T-helper 22 cell (primary cell): ENCODE measurements around the gene MYO1H.
"Not testable (repeated sequence)": the region's sequence is repeated elsewhere in the genome, so short reads cannot be mapped to it uniquely, and the experiment has no call there.

ENCODE experiments used
- DNase-seq: peaks from one replicate; pipeline ENCODE4 v3.0.0-alpha.2; 2020; ENCODE audit warnings: low read depth

Gene MYO1H

DNA sequence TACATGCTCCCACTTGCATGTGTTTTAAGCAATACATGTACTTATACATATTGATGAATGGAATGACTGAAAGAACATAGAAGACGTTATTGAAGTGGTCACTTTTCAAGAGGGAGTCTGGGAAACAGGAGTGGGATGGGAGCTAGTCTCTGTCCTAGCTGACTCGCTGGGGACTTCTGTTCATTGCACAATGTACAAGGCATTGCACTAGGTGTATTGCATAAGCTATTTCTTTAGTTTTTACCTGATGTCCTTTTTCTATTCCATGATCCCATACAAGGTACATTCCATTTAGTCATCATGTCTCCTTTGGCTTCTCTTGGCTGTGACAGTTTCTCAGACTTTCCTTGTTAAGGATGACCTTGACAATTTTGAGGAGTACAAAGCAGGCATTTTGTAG, 4.0 kb upstream of the MYO1H start:
- DNase-seq: no peak

DNA sequence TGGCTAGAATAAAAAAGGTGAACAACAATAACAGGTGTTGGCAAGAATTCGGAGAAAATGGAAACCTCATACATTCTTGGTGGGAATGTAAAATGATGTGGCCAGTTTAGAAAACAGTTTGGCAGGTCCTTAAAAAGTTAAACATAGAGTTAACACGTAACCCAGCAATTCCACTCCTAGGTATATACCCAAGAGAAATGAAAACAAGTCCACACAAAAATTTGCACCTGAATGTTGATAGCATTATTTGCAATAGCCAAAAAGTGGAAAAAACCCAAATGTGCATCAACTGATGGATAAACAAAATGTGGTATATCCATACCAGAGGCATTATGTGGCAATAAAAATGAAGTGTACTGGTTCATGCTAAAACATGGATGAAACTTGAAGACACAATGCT, 2.3 kb upstream of the MYO1H start:
- DNase-seq: no peak

DNA sequence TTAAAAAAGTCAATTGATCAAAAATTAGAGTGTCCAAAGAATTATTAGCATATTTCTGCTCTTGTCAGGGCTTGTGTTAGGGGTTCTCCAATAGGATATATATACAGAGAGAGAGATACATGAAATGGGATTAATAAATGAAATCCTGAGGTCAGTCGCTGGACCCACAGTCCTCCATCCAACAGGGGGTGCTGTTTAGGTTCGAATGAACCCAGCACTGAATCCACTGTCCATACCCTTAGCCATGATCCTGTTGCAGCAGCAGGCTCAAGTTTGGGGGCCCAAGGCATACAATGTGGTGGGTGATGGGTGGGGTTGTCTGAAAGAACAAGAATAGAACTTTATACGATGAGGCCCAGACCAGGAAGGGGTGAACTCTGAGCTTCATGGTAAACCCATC, 780 bp upstream of the MYO1H start:
- DNase-seq: no peak

DNA sequence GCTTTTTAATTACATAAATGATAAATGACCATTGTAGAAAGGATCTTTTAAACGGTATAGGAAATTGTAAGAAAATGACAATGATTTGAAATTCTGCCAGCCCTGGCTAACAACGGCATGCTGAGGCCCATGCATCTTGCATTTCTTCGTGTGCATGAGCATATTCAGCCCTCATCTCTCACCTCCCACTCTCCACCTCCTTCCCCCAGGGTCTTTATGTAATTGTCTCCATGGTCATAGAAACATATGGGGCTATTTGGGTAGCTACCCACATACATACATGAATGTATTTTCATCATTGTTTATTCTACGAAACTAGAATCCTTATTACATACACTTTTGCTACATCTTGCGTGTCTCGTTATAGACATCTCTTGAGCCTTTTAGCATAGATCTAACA, 4.5 kb downstream of the MYO1H start:
- DNase-seq: no peak

DNA sequence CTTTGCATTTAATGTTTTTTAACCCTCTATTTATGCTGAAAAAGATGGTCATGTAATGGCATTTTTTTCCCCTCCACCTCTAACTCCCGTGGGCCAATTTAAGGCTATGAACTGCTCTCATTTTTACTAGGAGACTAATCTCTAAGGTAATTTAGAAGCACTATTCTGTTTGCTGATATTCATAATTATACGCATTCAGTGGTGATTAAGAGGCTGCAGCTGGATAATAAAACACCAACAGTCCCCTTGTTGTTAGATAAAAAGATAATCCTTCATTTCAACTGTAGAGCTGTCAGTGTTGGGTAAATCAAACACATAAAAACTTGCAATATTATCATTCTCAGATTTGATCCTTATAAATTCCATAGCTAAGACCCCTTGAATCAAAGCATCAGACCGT, 8.9 kb downstream of the MYO1H start:
- DNase-seq: no peak

DNA sequence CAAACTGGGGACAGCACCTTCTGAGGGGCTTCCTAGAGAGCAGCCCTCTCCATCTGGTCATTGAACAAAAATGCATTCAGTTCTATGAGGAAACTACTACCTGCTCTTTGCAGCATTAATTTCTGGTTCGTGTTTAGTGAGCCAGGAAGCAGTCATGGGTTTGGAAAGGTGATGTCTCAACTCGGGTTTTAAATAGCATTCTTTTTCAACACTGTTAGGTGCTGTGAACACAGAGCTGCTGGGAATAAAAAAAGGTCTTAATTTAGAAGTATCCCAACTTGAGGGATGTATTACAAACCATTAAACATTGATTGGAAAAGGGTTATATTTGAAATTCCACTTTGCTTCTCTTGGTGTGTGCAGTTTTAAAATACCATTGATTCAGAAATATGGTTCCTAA, 9.3 kb downstream of the MYO1H start:
- DNase-seq: no peak

DNA sequence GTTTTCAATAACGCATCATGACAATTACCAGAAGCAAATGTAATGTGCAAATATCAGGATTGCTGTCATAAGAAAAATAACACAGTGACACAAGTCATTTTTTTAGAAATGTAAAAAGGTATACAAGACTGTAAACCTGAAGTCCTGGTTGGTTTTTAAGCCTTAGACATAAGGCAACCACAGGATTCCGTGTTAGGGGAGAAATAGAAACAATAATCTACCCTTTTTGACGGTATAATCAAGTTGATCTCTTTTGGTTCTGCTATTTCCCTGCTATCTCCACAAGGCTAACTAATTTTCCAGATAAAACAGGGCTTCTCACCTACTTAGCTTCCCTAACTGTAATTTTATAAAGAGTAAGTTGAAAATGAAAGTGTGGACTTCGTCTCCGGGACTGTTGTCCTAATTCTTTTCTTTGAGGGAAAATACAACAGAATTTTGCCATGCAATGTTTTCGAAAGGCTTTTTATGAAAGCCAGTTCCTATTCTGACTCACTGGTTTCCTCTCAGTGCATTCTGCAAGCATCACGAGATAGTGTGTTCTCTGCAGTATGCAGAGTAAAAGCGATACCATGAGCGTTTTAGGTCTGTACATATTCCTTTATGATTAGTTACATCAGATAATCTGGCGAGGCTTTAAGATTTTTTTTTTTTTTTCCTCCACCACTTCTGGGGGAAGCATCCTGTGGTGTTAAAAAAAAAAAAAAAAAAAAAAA, 10.6 kb downstream of the MYO1H start:
- no peak for DNase-seq

DNA sequence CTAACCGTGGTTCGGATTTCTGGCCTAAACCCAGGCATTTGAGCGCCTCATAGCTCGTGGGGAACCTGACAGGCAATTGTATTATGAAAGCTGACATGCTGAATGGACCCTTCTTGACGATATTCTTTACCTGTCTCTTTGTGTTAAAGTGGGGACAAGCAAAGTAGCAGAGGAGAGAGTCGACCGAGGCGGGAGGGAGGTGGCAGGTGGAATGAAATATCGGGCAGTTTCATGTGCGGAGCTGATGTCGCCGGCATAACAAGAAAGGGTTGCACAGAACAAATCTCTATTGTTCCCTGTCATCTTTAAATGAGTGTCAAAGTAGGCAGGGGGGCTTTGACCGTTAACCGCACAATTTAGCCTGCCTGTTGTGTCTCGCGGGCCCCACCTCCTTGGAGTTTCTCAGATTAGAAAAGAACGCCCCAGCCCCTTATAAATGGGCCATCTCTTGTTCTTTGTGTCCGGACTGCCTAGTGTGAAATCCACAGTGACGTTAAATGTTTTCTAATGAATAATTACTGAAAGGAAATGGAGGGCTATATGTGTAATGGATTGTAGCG, 11.5 kb downstream of the MYO1H start:
- no peak for DNase-seq

DNA sequence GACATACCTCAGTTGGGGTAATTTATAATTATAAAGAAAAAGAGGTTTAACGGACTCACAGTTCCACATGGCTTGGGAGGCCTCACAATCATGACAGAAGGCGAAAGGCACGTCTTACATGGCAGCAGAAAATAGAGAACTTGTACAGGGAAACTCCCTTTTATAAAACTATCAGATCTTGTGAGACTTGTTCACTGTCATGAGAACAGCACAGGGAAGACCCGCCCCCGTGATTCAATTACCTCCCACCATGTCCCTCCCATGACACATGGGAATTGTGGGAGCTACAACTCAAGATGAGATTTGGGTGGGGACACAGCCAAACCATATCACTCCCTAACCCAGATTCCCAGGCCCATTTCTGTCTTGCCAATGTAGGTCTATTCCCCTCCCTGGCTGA, 22.1 kb downstream of the MYO1H start:
- DNase-seq: no peak

DNA sequence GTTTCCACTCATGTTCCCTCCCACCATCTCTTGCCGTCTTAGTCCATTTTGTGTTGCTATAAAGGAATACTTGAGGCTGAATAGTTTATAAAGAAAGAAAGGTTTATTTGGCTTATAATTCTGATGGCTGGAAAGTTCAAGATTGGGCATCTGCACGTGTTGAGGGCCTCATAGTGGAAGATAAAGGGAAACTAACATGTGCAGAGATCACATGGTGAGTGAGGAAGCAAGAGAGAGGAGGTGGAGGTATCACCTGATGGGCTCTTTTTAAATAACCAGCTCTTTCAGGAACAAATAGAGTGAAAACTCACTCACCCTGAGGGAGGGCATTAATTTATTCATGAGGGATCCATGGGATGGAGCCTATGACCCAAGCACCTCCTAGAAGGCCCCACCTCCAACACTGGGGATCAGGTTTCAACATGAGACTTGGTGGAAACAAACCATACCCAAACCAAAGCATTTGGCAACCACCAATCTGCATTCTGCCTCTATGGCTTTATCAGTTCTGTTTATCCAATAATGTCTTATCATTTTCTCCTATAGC, 29.5 kb downstream of the MYO1H start:
- no peak for DNase-seq

DNA sequence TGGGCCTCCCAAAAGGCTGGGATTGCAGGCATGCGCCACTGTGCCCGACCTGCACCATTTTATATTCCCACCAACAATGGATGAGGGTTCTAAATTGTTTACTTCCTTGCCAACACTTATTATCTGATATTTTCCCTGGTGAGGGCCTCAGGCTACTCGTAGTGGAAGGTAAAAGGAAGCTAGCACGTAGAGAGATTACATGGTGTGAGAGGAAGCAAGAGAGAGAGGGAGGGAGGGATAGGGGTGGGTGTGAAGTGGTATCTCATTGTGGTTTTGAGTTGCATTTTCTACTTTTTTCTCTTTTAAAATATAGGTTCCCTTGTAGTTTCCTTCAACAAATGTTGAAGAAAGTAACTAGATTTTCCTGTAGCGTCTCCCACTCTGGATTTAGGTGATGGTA, 30.9 kb downstream of the MYO1H start:
- no peak for DNase-seq

DNA sequence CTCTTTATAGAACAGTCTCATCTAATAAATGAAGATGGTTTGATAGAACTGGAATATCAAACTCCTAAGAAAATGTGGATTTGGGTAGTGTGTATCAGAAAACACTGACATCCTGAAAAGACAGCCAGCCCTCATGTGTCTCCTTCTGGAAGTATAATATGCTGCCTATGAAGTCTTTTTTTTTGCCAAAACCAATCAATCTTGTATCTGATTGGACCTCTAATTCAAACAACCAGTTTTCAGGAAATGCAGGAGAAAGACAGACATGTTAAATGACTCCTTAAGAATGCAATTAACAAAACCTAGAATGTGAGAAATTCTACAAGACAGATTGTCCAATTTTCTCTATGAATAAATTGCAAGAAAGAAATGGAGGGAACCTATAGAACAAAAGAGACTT, 34.3 kb downstream of the MYO1H start:
- no peak for DNase-seq

DNA sequence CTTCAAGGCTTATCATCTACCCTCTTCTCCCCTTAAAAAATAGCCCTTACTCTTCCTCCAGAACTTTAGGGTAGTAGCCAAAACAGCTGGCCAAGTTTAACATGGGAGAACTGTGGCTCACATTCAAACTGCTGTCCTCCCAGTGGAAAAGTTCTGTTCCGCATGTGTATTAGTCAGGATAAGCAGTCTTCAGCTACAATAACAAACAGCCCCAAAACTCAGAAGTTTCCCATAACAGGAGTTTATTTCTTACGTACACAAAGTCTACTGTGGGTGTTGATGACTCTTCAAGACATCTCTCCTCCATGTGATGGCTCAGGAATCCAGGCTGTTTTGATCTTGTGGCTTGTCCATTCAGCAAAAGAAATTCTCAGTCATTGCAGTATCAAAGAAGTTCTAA, 35.5 kb downstream of the MYO1H start:
- no peak for DNase-seq

DNA sequence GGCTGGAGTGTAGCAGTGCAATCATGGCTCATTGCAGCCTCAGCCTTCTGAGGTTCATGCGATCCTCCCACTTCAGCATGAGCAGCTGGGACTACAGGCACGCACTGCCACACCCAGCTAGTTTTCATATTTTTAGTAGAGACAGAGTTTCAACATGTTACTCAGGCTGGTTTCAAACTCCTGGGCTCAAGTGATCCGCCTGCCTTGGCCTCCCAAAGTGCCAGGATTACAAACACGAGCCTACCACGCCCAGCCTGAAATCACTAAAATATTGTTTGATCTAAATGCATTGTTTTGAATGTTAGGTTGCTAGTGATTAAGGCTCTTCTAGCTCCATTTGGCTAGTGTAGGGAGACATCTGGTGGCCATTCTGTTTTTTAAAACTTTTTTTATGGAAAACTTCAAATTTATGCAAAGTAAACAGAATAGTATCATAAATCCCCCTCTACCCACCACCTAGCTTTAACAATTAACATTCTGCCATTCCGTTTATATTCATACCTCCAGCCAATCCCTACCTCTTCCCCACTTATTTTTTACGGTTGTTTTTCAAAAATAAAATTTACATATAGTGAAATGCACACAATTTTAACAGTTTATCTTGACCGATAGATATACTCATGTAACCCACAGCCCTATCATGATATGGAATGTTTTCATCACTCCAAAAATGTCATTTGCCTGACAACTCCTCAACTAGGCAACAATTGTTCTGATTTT, 37.8 kb downstream of the MYO1H start:
- DNase-seq: no peak

DNA sequence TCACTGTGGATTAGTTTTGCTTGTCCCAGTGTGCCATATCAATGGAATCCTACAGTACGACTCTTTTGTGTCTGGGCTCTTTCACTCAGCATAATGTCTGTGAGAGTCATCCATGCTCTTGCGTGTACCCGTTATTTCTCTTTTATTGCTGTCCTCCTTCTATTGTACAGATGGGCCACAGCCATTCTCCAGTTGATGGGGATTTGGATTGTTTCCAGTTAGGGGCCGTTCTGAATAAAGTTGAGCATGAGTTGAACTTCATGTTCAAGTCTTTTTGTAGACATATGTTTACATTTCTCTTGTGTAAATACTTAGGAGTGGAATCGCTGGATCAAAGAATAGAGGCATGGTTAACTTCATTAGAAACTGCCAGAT, 38.3 kb downstream of the MYO1H start:
- DNase-seq: no peak

DNA sequence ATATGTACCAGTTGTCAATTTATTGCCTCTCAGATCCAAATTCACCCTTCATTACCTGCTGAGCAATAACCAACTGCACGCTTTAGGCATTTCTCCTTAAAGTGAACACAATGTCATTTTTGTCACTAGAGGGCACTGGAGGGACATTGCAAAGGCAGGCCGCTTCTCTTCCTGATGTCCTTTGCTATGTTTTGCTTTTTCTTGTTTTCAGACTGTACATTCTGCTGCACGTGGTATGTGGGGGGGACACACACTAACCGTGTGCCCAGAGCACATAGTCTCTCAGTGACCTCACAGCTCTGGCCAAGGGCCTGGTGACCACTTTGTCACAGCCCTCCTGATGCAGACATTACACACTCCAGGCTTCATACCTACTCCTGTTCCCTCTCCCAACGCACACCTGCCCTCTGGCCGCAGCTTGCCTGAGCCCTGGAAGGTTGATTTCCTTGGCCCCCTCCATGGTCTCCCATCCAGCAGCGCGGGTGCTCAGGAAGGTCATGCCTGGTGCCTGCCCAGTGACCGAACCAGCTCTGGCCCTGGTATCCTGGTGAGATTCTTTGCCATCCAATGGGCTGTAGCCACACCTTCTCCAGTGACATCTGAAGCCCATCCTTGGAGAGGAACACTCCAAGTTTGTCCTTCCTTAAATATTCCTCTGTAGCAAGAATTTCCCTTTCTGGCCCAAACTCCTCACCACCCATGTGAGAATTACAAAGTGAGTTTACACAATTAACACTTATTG, 39.9 kb downstream of the MYO1H start:
- DNase-seq: no peak

DNA sequence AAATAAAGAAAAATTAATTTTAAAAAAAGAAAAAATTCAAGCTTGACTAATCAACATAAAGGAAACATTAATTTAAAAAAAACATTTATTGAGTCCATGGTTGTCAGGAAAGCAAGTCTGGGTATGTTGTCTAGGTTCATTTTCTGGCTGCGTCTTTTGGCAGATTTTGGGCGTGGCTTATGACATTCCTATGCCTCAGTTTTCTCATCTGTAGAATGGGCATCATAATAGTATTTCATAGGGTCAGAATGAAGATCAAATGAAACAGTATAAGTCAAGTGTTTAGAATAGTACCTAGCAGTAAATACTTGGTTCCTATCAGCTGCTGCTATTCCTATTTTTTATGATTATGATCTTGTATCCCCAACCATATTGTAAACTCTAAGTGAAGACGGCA, 40.5 kb downstream of the MYO1H start:
- no peak for DNase-seq

DNA sequence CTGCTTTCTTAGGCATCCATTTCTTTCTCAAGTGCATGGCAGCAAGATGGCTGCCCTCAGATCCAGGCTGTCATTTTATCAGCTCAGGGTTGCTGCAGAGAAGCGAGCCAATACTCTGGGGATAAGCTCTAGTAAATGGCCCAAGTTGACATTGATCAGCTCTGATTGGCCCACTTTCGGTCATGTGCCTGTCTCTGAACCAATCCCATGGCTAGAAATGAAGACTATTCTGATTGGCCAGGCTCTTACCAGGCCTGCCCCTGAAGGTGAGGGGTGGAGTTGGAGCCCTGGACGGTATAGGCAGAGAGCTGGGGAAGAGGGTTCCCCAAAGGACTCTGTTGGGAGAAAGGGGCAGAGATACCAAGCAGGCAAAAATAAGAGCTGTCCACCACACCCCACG, 41.4 kb downstream of the MYO1H start:
- no peak for DNase-seq

DNA sequence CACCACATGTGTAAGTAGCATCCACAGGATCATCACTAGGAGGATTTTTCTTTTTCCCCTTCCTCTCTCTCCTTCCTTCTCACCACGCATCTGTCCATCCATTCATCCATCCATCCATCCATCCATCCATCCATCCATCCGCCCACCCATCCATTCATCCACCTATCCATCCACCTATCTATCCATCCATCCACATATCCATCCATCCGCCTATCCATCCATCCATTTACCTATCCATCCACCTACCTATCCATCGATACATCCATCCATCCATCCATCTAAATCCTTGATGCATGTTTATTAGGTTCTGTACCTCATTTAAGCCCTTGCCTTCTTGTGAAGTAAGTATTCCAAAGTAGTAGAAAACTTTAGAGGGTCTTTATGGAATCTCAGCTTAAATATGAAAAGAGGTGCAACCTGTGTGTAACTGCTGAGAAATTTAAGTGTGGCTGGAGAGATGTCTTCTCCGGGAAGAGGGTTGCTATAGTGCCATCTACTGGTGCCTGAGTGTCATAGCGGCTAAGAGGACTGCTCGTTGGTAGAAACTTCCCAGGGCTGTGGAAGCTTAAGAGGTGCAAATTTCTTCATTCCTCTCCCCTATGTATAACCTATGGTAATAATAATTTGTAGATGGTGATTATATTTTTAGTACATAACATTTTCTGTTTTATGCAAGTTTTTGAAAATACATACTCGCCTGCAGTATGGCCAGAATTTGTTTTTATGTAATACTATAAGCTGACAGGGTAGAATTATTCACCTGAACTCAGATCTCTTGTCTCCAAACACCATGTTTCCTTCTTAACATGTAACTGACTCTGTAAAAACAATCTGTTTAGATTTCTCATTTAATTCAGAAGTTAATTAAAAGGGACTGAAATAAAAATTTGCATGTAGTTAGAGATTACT, 46.0 kb downstream of the MYO1H start:
- peak; percentile 4 for DNase-seq

DNA sequence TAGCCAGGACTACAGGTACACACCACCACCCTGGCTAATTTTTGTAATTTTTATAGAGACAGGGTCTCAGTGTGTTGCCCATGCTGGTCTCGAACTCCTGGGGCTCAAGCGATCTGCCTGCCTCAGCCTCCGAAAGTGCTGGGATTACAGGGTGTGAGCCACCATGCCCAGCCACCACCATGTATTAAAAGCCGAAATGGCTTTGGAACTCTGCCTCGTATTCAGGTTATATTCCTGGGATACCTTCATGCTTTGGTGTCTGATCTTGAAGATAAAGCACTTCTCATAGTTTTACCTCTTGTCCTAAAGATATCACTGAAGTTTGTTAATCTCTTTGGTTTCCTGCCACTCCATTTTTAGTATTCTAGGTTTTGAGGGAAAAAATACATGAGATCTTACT, 47.2 kb downstream of the MYO1H start:
- no peak for DNase-seq

DNA sequence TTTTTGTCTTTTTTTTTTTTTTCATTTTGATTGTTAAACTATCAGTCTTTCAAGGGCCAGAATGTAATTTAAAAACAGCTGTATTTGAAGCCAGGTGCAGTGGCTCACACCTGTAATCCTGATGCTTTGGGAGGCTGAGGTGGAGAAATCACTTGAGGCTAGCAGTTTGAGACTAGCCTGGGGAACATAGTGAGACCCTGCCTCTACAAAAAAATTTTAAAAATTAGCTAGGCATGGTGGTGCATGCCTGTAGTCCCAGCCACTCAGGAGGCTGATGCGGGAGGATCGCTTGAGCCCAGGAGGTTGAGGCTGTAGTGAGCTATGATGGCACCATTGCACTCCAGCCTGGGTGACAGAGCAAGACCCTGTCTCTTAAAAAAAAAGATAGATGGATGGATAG, 57.1 kb downstream of the MYO1H start:
- not testable (repeated sequence) for DNase-seq

DNA sequence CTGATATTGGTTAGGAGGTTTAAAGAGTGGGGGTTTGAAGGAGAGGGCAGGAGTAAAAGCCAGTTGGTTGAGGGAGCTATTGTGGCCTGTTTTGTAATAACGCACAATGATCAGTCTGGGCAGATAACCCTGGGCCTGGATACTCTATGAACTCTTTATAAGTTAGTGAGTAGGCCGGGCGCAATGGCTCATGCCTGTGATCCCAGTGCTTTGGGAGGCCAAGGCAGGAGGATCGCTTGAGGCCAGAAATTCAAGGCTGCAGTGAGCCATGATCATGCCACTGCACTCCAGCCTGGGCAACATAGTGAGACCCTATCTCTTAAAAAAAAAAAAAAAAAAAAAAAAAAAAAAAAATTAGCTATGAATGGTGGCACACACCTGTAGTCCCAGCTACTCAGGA, 58.4 kb downstream of the MYO1H start:
- DNase-seq: not testable (repeated sequence)
